ENCODE results near the gene GFM2.

GRCh38 chr5:74722271-74722670, 44.6 kb downstream of the GFM2 start:
- no peak for TF ChIP-seq CTCF (conservative IDR thresholded peaks at IDR 0.05; ENCODE audit: low read depth, low read length)
- no peak for TF ChIP-seq EZH2 (IDR thresholded peaks at IDR 0.05; ENCODE audit: borderline replicate concordance, low read depth, low read length, poor library complexity, severe bottlenecking)
